ENCODE measurements around the gene ALOX5AP.

ALOX5AP gene

GRCh38 chr13:30796631-30797601 is 61.6 kb downstream of the ALOX5AP start:
- DNase-seq (ENCODE audit: low spot score) (no peak), FAIRE-seq (no peak)

GRCh38 chr13:30797847-30798535 is 62.6 kb downstream of the ALOX5AP start:
- FAIRE-seq (no peak), DNase-seq (ENCODE audit: low spot score) (no peak)

GRCh38 chr13:30798776-30799355 is 63.5 kb downstream of the ALOX5AP start:
- FAIRE-seq = no peak
- no peak for DNase-seq (ENCODE audit: low spot score)

GRCh38 chr13:30799356-30799824 is 64.0 kb downstream of the ALOX5AP start:
- DNase-seq (ENCODE audit: low spot score) (no peak), FAIRE-seq (no peak)

GRCh38 chr13:30800107-30800506 is 64.8 kb downstream of the ALOX5AP start:
- FAIRE-seq (no peak), DNase-seq (ENCODE audit: low spot score) (no peak)

- no peak for DNase-seq (ENCODE audit: low spot score)
Measured at GRCh38 chr13:30802501-30802900, 67.2 kb downstream of the ALOX5AP start.

GRCh38 chr13:30802953-30803478 is 67.7 kb downstream of the ALOX5AP start:
- DNase-seq (ENCODE audit: low spot score) (peak; percentile 45), FAIRE-seq (no peak)

More at GRCh38 chr13:30802501-30802900, 67.2 kb downstream of the ALOX5AP start:
- no peak for FAIRE-seq

- FAIRE-seq (no peak), DNase-seq (ENCODE audit: low spot score) (no peak)
Measured at GRCh38 chr13:30803749-30804148, 68.4 kb downstream of the ALOX5AP start.

GRCh38 chr13:30804474-30804873 is 69.1 kb downstream of the ALOX5AP start:
- DNase-seq (ENCODE audit: low spot score) (no peak), FAIRE-seq (no peak)

- no peak for FAIRE-seq
- no peak for DNase-seq (ENCODE audit: low spot score)
Measured at GRCh38 chr13:30805132-30805537, 69.8 kb downstream of the ALOX5AP start.

GRCh38 chr13:30805603-30806011 is 70.3 kb downstream of the ALOX5AP start:
- DNase-seq (ENCODE audit: low spot score) (no peak), FAIRE-seq (no peak)

- FAIRE-seq = peak; percentile 53
- peak; percentile 27 for DNase-seq (ENCODE audit: low spot score)
Measured at GRCh38 chr13:30806784-30807183, 71.4 kb downstream of the ALOX5AP start.

GRCh38 chr13:30807392-30807791 is 72.0 kb downstream of the ALOX5AP start:
- no peak for FAIRE-seq

GRCh38 chr13:30808600-30808999 is 73.3 kb downstream of the ALOX5AP start:
- FAIRE-seq (no peak), DNase-seq (ENCODE audit: low spot score) (no peak)

More at GRCh38 chr13:30807392-30807791, 72.0 kb downstream of the ALOX5AP start:
- DNase-seq (ENCODE audit: low spot score) = no peak

- FAIRE-seq (no peak), DNase-seq (ENCODE audit: low spot score) (no peak)
Measured at GRCh38 chr13:30809787-30810186, 74.4 kb downstream of the ALOX5AP start.

GRCh38 chr13:30810261-30810701 is 74.9 kb downstream of the ALOX5AP start:
- FAIRE-seq = no peak

GRCh38 chr13:30810801-30811200 is 75.5 kb downstream of the ALOX5AP start:
- DNase-seq (ENCODE audit: low spot score) = no peak
- FAIRE-seq = no peak

More at GRCh38 chr13:30810261-30810701, 74.9 kb downstream of the ALOX5AP start:
- no peak for DNase-seq (ENCODE audit: low spot score)

All from RCC 7860 (cell line).